WERI-Rb-1 (cell line): ENCODE results near the gene PLLP.

Source experiments
- DNase-seq: peaks from one replicate; pipeline ENCODE4 v3.0.0-alpha.2; 2020
- H3K27ac ChIP-seq: fragments of 250-450 bp; sonication (Bioruptor Pico); 2 replicates; pipeline ENCODE4 v1.5.1; 2020; ENCODE audit warnings: mild to moderate bottlenecking, moderate library complexity
- H3K27me3 ChIP-seq: fragments of 250-450 bp; sonication (Bioruptor Pico); 2 replicates; pipeline ENCODE4 v1.5.1; 2021; ENCODE audit warnings: mild to moderate bottlenecking, low read depth, moderate library complexity; ENCODE audit not compliant: insufficient read depth, severe bottlenecking
- H3K36me3 ChIP-seq: fragments of 250-450 bp; sonication (Bioruptor Pico); 2 replicates; pipeline ENCODE4 v1.5.1; 2020; ENCODE audit warnings: mild to moderate bottlenecking, moderate library complexity
- H3K4me3 ChIP-seq: 2 replicates; pipeline ENCODE4 v1.5.1; 2011; ENCODE audit warnings: low read depth, mild to moderate bottlenecking, control low read depth, low read length
- H3K9me3 ChIP-seq: fragments of 250-450 bp; sonication (Bioruptor Pico); 2 replicates; pipeline ENCODE4 v1.5.1; 2021; ENCODE audit warnings: mild to moderate bottlenecking, moderate library complexity; ENCODE audit not compliant: severe bottlenecking
- TF ChIP-seq, protein P1 (sequence below): IDR thresholded peaks from 2 replicates; pipeline ENCODE4 v1.5.1; 2011; ENCODE audit warnings: low read depth, mild to moderate bottlenecking, control low read depth, inconsistent platforms, low read length

PLLP gene

DNA sequence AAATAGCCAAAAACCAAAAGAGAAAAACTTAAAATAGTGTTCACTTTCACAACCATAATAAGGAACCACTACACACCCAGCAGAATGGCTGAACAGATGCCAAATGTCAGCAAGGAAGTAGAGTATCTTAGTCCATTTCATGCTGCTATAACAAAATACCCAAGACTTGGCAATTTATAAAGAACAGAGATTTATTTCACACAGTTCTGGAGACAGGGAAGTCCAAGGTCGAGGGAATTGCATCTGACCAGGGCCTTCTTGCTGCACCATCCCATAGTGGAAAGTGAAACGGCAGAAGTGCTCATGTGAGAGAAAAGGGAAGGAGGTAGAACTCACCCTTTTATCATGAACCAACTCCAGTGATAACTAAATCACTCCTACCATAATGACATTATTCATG, 40.3 kb upstream of the PLLP start:
- Histone ChIP-seq H3K36me3 (no peaks in the 10 kb centered on the region), H3K4me3 (no peak overlapping the region), H3K27me3 (no peaks in the 10 kb centered on the region), H3K27ac (no peak overlapping the region), H3K9me3 (no peaks in the 10 kb centered on the region)
- no peak for DNase-seq
- TF ChIP-seq, protein P1, sequence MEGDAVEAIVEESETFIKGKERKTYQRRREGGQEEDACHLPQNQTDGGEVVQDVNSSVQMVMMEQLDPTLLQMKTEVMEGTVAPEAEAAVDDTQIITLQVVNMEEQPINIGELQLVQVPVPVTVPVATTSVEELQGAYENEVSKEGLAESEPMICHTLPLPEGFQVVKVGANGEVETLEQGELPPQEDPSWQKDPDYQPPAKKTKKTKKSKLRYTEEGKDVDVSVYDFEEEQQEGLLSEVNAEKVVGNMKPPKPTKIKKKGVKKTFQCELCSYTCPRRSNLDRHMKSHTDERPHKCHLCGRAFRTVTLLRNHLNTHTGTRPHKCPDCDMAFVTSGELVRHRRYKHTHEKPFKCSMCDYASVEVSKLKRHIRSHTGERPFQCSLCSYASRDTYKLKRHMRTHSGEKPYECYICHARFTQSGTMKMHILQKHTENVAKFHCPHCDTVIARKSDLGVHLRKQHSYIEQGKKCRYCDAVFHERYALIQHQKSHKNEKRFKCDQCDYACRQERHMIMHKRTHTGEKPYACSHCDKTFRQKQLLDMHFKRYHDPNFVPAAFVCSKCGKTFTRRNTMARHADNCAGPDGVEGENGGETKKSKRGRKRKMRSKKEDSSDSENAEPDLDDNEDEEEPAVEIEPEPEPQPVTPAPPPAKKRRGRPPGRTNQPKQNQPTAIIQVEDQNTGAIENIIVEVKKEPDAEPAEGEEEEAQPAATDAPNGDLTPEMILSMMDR = no peak

DNA sequence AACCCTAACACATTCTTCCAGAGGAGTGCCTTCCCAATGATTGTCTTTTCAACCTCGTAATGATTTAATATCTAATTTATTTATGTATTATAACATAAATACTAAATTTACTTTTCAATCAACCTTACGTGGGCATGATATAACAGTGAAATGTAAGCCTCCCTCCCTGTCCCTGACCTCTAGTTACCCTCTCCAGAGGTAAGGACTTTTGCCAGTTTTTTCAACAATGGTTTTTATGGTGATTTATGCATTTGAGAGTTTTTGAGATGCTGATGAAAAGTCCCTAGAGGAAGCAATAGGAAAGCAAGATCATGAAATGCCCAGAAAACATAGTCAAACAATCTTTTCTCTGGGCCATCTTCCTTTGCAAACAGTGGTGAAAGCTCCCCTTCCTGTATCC, 35.2 kb upstream of the PLLP start:
- Histone ChIP-seq H3K36me3 (no peaks in the 10 kb centered on the region), H3K4me3 (no peak overlapping the region), H3K27me3 (no peaks in the 10 kb centered on the region), H3K9me3 (no peaks in the 10 kb centered on the region), H3K27ac (no peak overlapping the region)
- no peak for DNase-seq
- TF ChIP-seq, protein P1 = no peak

DNA sequence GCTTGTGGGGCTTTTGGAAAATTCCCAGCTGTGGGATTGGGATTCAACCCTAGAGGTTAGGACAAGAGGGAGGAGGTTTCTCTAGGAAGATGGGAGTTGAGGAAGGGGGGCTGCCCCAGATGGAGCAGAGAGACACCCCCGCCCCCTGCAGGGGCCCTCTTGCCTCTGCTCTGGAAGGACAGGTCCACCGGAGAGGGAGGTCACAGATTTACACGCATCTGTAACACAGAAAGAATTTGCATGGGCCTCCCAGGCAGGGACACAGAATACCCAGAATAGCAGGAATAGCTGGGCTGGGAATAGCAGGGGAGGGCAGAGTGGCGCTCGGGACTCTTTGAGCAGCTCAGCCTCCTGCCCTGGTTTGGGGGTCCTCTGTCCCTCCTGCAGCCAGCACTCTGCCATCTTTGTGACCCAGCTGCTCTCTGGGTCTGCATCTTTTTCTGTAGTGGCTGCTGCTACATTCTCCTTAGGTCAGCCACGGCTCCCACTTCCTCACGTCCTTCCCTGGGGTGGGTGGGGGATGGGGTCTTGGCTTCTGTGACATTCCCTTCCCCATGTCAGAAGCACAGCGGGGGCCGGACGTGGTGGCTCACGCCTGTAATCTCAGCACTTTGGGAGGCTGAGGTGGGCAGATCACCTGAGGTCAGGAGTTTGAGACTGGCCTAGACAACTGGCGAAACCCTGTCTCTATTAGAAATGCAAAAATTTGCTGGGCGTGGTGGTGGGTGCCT, 33.9 kb upstream of the PLLP start:
- no peak for DNase-seq
- Histone ChIP-seq H3K9me3 (no peaks in the 10 kb centered on the region), H3K27ac (no peak overlapping the region), H3K27me3 (no peaks in the 10 kb centered on the region), H3K4me3 (no peak overlapping the region), H3K36me3 (no peaks in the 10 kb centered on the region)
- TF ChIP-seq, protein P1 = no peak

DNA sequence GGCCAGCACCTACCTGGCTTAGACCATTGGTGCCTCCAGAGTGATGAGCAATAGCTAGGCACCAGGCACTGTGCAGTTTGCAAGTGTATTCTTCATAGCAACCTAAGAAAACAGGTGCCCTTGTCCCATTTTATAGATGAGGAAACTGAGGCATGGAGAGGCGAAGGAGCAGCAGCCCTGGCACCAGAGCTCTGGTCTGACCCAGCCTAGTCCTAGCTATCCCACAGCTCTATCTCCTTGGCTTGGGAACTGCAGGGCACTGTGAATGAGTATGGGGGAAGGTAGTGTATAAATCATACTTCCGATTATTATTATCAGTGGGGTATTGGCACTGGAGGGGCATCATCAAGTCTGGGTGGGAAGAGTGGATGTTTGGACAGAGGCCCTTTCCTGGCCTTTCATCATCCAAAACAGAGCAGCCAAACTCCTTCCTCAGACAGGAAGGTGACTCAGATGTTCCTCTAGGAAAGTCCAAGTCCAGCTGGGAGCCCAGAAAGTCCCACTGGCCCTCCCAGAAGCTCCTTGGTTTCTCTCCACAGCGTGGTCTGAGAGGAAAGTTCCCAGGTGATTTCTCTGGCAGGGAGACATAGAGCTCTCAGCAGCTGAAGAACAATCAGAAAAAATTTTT, 32.0 kb upstream of the PLLP start:
- no peaks in the 10 kb centered on the region for H3K27me3 ChIP-seq
- TF ChIP-seq, protein P1 = no peak
- H3K9me3 ChIP-seq = no peaks in the 10 kb centered on the region
- H3K36me3 ChIP-seq = no peaks in the 10 kb centered on the region
- H3K4me3 ChIP-seq = no peak overlapping the region
- no peak for DNase-seq
- H3K27ac ChIP-seq = no peak overlapping the region

DNA sequence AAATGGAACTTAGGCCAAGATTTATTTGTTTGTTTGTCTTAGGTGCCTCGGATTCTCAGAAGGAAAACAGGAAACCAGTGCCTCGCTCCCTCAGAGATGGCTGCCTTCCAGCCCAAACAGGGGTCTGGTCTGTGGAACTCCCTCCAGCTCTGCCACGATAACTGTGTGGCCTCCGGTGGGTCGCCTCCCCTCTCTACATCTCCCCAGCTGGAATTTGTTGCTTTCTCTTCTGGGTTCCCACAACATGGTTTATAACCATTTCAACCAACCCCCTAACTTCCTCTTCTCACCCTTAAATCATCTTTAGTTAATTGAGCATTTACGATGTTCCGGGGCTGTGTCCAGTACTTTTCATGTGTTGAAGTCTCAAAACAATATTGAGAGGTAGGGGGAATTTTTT, 30.9 kb upstream of the PLLP start:
- TF ChIP-seq, protein P1 = no peak
- Histone ChIP-seq H3K9me3 (no peaks in the 10 kb centered on the region), H3K27ac (no peak overlapping the region), H3K4me3 (no peak overlapping the region), H3K27me3 (no peaks in the 10 kb centered on the region), H3K36me3 (no peaks in the 10 kb centered on the region)
- no peak for DNase-seq
